RWPE2 (cell line): ENCODE measurements around the gene ZNF101.

ENCODE experiments used
- ATAC-seq: fragments of 200-7000 bp; cut with Tn5 transposase; 3 replicates; pipeline ENCODE4 v1.9.1; 2021; ENCODE audit warnings: low read depth
- DNase-seq: peaks from one replicate; pipeline ENCODE4 v3.0.0-alpha.2; 2020; ENCODE audit warnings: low spot score
- H3K27ac ChIP-seq: fragments of 450-650 bp; 2 replicates; pipeline ENCODE4 v1.5.1; 2017; ENCODE audit warnings: mild to moderate bottlenecking; ENCODE audit not compliant: poor library complexity, severe bottlenecking
- H3K27me3 ChIP-seq: fragments of 250-450 bp; sonication (Bioruptor Pico); 2 replicates; pipeline ENCODE4 v1.5.1; 2021; ENCODE audit warnings: mild to moderate bottlenecking, moderate library complexity; ENCODE audit not compliant: insufficient read depth, poor library complexity, severe bottlenecking
- H3K36me3 ChIP-seq: fragments of 250-450 bp; sonication (Bioruptor Pico); 2 replicates; pipeline ENCODE4 v1.5.1; 2020; ENCODE audit warnings: low read depth, mild to moderate bottlenecking, moderate library complexity
- H3K4me1 ChIP-seq: fragments of 250-450 bp; sonication (Bioruptor Pico); 2 replicates; pipeline ENCODE4 v1.5.1; 2021; ENCODE audit warnings: mild to moderate bottlenecking, moderate library complexity; ENCODE audit not compliant: insufficient read depth, poor library complexity, severe bottlenecking
- H3K4me3 ChIP-seq: fragments of 250-450 bp; sonication (Bioruptor Pico); 2 replicates; pipeline ENCODE4 v1.5.1; 2021; ENCODE audit warnings: mild to moderate bottlenecking, moderate library complexity; ENCODE audit not compliant: severe bottlenecking
- H3K9me3 ChIP-seq: fragments of 250-450 bp; sonication (Bioruptor Pico); 2 replicates; pipeline ENCODE4 v1.5.1; 2021; ENCODE audit warnings: mild to moderate bottlenecking, moderate library complexity; ENCODE audit not compliant: severe bottlenecking
- TF ChIP-seq, protein P1 (sequence below): fragments of 450-650 bp; IDR thresholded peaks from one replicate; pipeline ENCODE4 v1.5.1; 2017; ENCODE audit warnings: mild to moderate bottlenecking, moderate library complexity; ENCODE audit not compliant: poor library complexity, severe bottlenecking

The ZNF101 gene

DNA sequence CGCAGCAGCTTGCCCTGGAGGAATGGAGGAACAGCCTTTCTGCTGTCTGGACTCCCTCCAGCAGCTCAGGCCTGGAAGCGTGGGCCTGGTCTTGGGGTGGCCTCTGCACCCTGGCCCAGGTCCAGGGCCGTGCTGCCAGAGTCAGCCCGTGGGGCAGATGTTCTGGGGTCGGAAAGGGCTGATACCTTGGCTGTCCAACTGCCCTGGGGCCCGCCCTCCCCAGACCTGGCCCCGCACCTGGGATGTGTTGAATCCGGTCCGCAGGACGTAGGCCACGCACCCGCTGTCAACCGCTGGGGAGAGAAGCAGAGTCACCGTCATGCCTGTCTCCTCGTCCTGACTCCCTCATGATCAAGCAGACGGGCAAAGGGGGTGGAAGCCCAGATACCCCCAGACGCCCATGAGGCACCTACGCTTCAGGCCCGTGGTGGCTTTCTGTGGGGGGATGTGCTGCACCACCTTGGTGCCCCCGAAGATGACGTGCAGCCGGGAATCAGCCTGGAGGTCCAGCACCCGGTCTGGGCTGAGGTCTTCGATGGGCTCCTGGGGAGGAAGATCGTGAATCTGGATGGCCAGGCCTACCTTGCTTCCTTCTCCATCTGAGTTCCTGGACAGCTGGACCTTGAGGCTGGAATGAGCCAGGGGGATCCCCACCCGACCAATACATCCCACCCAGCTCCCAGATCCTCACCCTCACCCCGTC lies 12.8 kb upstream of the ZNF101 start:
- Histone ChIP-seq H3K4me1 (no peaks in the 10 kb centered on the region), H3K36me3 (peaks cover 88% of the 10 kb centered on the region), H3K9me3 (no peaks in the 10 kb centered on the region), H3K27me3 (no peaks in the 10 kb centered on the region), H3K4me3 (no peak overlapping the region), H3K27ac (no peak overlapping the region)
- ATAC-seq, result no peak
- no peak for DNase-seq
- TF ChIP-seq, protein P1, sequence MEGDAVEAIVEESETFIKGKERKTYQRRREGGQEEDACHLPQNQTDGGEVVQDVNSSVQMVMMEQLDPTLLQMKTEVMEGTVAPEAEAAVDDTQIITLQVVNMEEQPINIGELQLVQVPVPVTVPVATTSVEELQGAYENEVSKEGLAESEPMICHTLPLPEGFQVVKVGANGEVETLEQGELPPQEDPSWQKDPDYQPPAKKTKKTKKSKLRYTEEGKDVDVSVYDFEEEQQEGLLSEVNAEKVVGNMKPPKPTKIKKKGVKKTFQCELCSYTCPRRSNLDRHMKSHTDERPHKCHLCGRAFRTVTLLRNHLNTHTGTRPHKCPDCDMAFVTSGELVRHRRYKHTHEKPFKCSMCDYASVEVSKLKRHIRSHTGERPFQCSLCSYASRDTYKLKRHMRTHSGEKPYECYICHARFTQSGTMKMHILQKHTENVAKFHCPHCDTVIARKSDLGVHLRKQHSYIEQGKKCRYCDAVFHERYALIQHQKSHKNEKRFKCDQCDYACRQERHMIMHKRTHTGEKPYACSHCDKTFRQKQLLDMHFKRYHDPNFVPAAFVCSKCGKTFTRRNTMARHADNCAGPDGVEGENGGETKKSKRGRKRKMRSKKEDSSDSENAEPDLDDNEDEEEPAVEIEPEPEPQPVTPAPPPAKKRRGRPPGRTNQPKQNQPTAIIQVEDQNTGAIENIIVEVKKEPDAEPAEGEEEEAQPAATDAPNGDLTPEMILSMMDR, result no peak

GRCh38 chr19:19656451-19657396 lies 11.9 kb upstream of the ZNF101 start:
- no peak for DNase-seq
- no peak for ATAC-seq
- no peaks in the 10 kb centered on the region for H3K9me3 ChIP-seq
- no peaks in the 10 kb centered on the region for H3K27me3 ChIP-seq
- H3K4me3 ChIP-seq, result no peak overlapping the region
- H3K4me1 ChIP-seq, result no peaks in the 10 kb centered on the region
- H3K36me3 ChIP-seq, result peaks cover 88% of the 10 kb centered on the region
- H3K27ac ChIP-seq, result no peak overlapping the region
- TF ChIP-seq, protein P1, result no peak

- H3K27me3 ChIP-seq, result no peaks in the 10 kb centered on the region
- DNase-seq (no peak), ATAC-seq (no peak)
- H3K36me3 ChIP-seq, result peaks cover 91% of the 10 kb centered on the region
- no peak overlapping the region for H3K27ac ChIP-seq
- H3K4me1 ChIP-seq, result peaks cover 1% of the 10 kb centered on the region
- H3K9me3 ChIP-seq, result no peaks in the 10 kb centered on the region
- TF ChIP-seq, protein P1, result no peak
- H3K4me3 ChIP-seq, result no peak overlapping the region
Observed at GRCh38 chr19:19657397-19657783, 11.2 kb upstream of the ZNF101 start.

DNA sequence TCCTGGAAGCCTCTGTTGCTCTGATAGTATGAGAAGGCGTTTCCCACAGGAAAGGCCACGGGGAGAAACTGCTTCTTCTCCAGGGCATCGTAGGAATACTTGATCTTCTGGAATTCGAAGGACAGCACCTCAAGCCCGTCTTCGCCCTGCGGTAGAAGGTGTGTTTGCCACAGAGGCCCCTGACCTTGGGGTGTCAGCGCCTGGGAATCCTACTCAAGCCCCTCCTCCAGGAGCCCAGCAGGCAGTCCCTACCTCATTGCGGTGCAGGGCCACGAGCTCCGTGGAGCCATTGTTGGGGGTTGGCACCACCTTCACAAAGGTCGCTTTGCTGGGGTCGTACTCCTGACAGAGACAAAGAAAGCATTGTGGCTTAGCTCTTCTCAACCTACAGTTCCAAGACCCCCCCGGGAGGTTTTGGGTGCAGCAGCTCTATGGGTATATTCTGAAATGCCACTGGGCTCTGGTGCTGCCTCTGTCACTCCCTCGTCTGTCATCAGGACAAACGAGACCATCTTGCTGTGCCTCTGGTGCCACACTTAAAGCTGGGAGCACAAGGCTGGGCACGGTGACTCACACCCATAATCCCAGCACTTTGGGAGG lies 8.9 kb upstream of the ZNF101 start:
- DNase-seq, result no peak
- no peak for ATAC-seq
- no peaks in the 10 kb centered on the region for H3K27me3 ChIP-seq
- peaks cover 71% of the 10 kb centered on the region for H3K36me3 ChIP-seq
- H3K4me3 ChIP-seq, result no peak overlapping the region
- no peaks in the 10 kb centered on the region for H3K9me3 ChIP-seq
- peaks cover 4% of the 10 kb centered on the region for H3K4me1 ChIP-seq
- no peak overlapping the region for H3K27ac ChIP-seq
- TF ChIP-seq, protein P1, result no peak
